Fibroblast of skin of abdomen (primary cell): ENCODE results near the gene GPR160.

Source experiments
- DNase-seq: peaks from one replicate; pipeline ENCODE4 v3.0.0-alpha.2; 2013

Gene GPR160

GRCh38 chr3:170027233-170028102, 10.3 kb upstream of the GPR160 start:
- no peak for DNase-seq

- no peak for DNase-seq
Observed at GRCh38 chr3:170033489-170033888, 4.3 kb upstream of the GPR160 start.

- DNase-seq: no peak
Observed at GRCh38 chr3:170038434-170039110, 777 bp downstream of the GPR160 start.

- DNase-seq: no peak
Observed at GRCh38 chr3:170040418-170040817, 2.6 kb downstream of the GPR160 start.

GRCh38 chr3:170043506-170043905, 5.7 kb downstream of the GPR160 start:
- no peak for DNase-seq

GRCh38 chr3:170044271-170044670, 6.5 kb downstream of the GPR160 start:
- no peak for DNase-seq

GRCh38 chr3:170044795-170045244, 7.0 kb downstream of the GPR160 start:
- DNase-seq: no peak

- no peak for DNase-seq
Observed at GRCh38 chr3:170046269-170047132, 8.7 kb downstream of the GPR160 start.

- no peak for DNase-seq
Observed at GRCh38 chr3:170047133-170047404, 9.3 kb downstream of the GPR160 start.

GRCh38 chr3:170049146-170050000, 11.6 kb downstream of the GPR160 start:
- DNase-seq: no peak

GRCh38 chr3:170050753-170051152, 13.0 kb downstream of the GPR160 start:
- no peak for DNase-seq

- DNase-seq: no peak
Observed at GRCh38 chr3:170052398-170052797, 14.6 kb downstream of the GPR160 start.

GRCh38 chr3:170054204-170054603, 16.4 kb downstream of the GPR160 start:
- no peak for DNase-seq

GRCh38 chr3:170055209-170055608, 17.4 kb downstream of the GPR160 start:
- peak; percentile 46 for DNase-seq

GRCh38 chr3:170056710-170057454, 19.1 kb downstream of the GPR160 start:
- DNase-seq: no peak

GRCh38 chr3:170057550-170057949, 19.8 kb downstream of the GPR160 start:
- no peak for DNase-seq

GRCh38 chr3:170058127-170058526, 20.3 kb downstream of the GPR160 start:
- no peak for DNase-seq

GRCh38 chr3:170059447-170059846, 21.7 kb downstream of the GPR160 start:
- DNase-seq: no peak

- no peak for DNase-seq
Observed at GRCh38 chr3:170062068-170062467, 24.3 kb downstream of the GPR160 start.

GRCh38 chr3:170062769-170063168, 25.0 kb downstream of the GPR160 start:
- no peak for DNase-seq

- no peak for DNase-seq
Observed at GRCh38 chr3:170063691-170064090, 25.9 kb downstream of the GPR160 start.
